Body of pancreas (tissue), 4 donors: Measurements from ENCODE around the gene DMXL1. TPM values are rescaled to one million over a fixed set of nuclear protein-coding genes. Genes with fewer than 3 reads are reported as not detected.

ENCODE experiments used
- ATAC-seq: fragments of 150-250 bp; one replicate; pipeline ENCODE4 v1.9.1; 2016
- DNase-seq, 4 donors: peaks; one replicate each; pipeline ENCODE4 v3.0.0-alpha.2; 2019
- H3K27ac ChIP-seq, 4 donors: fragments of 200-600 bp; sonication (generic); 1 replicate in 3 of 4; 2 replicates in 1 of 4; pipeline versions ENCODE4 v1.5.1 to v1.6.1; 2016 to 2019; ENCODE audit warnings: mild to moderate bottlenecking in 1 of 4, mixed read lengths in 1 of 4, moderate library complexity in 1 of 4
- H3K27me3 ChIP-seq, 2 donors: fragments of 200-600 bp; sonication (generic); one replicate each; pipeline ENCODE4 v1.6.0; 2016; ENCODE audit warnings: mild to moderate bottlenecking in 1 of 2
- H3K36me3 ChIP-seq, 2 donors: fragments of 200-600 bp; sonication (generic); replicated peaks in 1 of 2; 2 replicates each; pipeline ENCODE4 v1.5.1; 2016; ENCODE audit warnings: low read depth in 2 of 2; ENCODE audit not compliant: insufficient read depth in 1 of 2
- H3K4me1 ChIP-seq: fragments of 200-600 bp; sonication (generic); one replicate; pipeline ENCODE4 v1.6.0; 2016
- H3K4me3 ChIP-seq, 2 donors: fragments of 200-600 bp; sonication (generic); 1 replicate in 1 of 2; 2 replicates in 1 of 2; pipeline ENCODE4 v1.5.1; 2016 to 2019
- H3K9me3 ChIP-seq, 3 donors: fragments of 200-600 bp; sonication (generic); 1 replicate in 2 of 3; 2 replicates in 1 of 3; pipeline ENCODE4 v1.5.1; 2016
- POLR2A ChIP-seq, 3 donors: fragments of 450-650 bp; IDR thresholded peaks; one replicate each; pipeline ENCODE4 v1.6.1; 2016; ENCODE audit warnings: antibody characterized with exemption in 3 of 3, mild to moderate bottlenecking in 2 of 3
- WGBS, 2 donors: methylation state at CpG; one replicate each; pipeline ENCODE4 v1.1.5; 2017; 5-methylcytosine and 5-hydroxymethylcytosine counted together
- intact Hi-C: fragments of 100-400 bp; cut with DNase I; formaldehyde crosslinking; loops from one replicate; pipeline ENCODE4 v1.15.1; 2023
- total RNA-seq, 2 donors: library from RNA; depleted of rRNA; stranded (reverse); fragments of >200 nt; gene quantifications; one replicate each; pipeline ENCODE4 v1.1.0, GENCODE V29; 2016
- TF ChIP-seq, protein P1 (sequence below), 7 experiments: fragments of 450-650 bp in 4 of 7; fragments of 200-600 bp in 3 of 7; sonication (generic) in 3 of 7; IDR thresholded peaks; one replicate each; pipeline ENCODE4 v1.5.1; 2016 to 2019; ENCODE audit warnings: antibody characterized with exemption in 7 of 7

DMXL1 gene
- total RNA-seq, 2 donors from 2014 or later, result 40.0 to 64.9 TPM

DNA sequence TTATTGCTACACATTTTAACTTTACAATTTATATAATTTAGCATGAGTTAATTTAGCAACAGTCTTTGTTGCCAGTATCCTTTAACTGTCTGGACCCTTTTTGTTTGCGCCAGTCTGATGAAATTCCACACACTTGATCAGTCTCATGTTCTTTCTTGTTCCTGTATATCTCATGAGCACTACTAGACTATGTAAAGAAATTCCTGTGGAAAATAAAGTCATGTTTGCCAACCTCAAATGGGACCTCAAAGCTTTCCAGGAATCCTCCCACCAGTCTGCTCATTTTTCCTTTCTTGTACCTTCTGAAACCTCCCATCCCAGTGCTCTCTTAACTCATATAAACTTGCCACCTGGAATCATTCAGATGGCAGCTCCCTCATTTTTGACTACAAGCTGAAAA is 8.0 kb downstream of the DMXL1 start:
- H3K27ac ChIP-seq, result no peak overlapping the region
- no peak overlapping the region for H3K4me3 ChIP-seq
- H3K36me3 ChIP-seq, result no peaks in the 10 kb centered on the region
- H3K4me1 ChIP-seq, result peaks cover 56% of the 10 kb centered on the region
- TF ChIP-seq POLR2A (IDR thresholded peaks at IDR 0.05), result no peak
- TF ChIP-seq, protein P1, sequence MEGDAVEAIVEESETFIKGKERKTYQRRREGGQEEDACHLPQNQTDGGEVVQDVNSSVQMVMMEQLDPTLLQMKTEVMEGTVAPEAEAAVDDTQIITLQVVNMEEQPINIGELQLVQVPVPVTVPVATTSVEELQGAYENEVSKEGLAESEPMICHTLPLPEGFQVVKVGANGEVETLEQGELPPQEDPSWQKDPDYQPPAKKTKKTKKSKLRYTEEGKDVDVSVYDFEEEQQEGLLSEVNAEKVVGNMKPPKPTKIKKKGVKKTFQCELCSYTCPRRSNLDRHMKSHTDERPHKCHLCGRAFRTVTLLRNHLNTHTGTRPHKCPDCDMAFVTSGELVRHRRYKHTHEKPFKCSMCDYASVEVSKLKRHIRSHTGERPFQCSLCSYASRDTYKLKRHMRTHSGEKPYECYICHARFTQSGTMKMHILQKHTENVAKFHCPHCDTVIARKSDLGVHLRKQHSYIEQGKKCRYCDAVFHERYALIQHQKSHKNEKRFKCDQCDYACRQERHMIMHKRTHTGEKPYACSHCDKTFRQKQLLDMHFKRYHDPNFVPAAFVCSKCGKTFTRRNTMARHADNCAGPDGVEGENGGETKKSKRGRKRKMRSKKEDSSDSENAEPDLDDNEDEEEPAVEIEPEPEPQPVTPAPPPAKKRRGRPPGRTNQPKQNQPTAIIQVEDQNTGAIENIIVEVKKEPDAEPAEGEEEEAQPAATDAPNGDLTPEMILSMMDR (IDR thresholded peaks at IDR 0.05), result no peak
- H3K27me3 ChIP-seq, result no peaks in the 10 kb centered on the region
- WGBS, 2 donors, result 84 to 94% methylated on average over 1 of the region's 1 CpG
- H3K9me3 ChIP-seq, result no peaks in the 10 kb centered on the region
- no peak for ATAC-seq
- intact Hi-C loops, result no loop called here
- DNase-seq, result no peak

DNA sequence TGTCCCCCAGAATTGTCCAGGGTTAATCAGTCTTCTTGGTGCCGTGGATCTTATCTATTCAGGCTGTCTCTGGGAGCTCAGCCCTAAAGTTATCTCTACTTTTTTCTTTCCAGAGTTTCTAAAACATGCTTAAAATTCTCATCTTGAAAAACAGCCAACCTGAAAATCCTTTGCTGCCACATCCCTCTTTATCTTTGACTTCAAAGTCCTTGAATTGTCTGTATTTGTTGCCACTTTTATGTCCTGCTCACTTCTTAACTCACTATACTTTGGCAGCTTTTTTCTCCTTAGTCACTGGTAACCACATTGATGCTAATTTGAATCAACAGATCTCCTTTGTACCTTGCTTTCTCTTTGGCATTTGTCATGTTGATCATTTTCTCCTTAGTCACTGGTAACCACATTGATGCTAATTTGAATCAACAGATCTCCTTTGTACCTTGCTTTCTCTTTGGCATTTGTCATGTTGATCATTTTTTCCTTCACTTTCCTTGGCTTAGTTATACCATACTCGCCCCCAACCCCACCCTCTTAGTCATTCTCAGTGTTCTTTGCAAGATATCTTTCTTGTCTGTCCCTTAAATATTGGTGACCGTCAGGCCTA is 8.5 kb downstream of the DMXL1 start:
- Histone ChIP-seq H3K9me3 (no peaks in the 10 kb centered on the region), H3K4me3 (no peak overlapping the region), H3K27me3 (no peaks in the 10 kb centered on the region), H3K4me1 (peaks cover 51% of the 10 kb centered on the region), H3K36me3 (no peaks in the 10 kb centered on the region), H3K27ac (no peak overlapping the region)
- DNase-seq (no peak), ATAC-seq (no peak)
- intact Hi-C loops, result no loop called here
- TF ChIP-seq, protein P1 (IDR thresholded peaks at IDR 0.05), result no peak
- no peak for TF ChIP-seq POLR2A (IDR thresholded peaks at IDR 0.05)
- 58 to 60% methylated on average over 3 of the region's 3 CpGs for WGBS, 2 donors

DNA sequence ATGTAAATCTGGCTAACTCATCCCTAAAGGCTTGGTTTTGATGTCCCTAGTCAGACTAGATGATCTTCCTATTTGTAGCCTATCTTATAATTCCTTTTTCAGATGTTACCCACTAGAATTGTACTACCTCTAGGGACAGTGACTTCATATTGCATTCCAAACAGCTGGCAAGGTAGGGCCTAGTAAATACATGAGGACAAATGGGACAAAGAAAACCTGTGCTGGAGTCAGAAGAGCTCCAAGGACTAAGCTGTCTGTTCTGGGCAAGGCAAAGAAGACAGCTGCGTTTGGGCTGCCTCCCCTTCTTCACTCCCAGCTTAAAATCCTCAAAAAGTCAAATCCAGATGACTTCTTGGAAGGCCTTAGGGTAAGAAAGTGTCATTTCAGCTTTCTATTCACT is 10.0 kb downstream of the DMXL1 start:
- no peaks in the 10 kb centered on the region for H3K36me3 ChIP-seq
- ATAC-seq (no peak), DNase-seq (no peak)
- WGBS, 2 donors, result 55 to 68% methylated on average over 1 of the region's 1 CpG
- no peak overlapping the region for H3K4me3 ChIP-seq
- peaks cover 45% of the 10 kb centered on the region for H3K4me1 ChIP-seq
- H3K9me3 ChIP-seq, result no peaks in the 10 kb centered on the region
- intact Hi-C loops, result no loop called here
- no peak overlapping the region for H3K27ac ChIP-seq
- no peak for TF ChIP-seq POLR2A (IDR thresholded peaks at IDR 0.05)
- TF ChIP-seq, protein P1 (IDR thresholded peaks at IDR 0.05), result no peak
- H3K27me3 ChIP-seq, result no peaks in the 10 kb centered on the region

DNA sequence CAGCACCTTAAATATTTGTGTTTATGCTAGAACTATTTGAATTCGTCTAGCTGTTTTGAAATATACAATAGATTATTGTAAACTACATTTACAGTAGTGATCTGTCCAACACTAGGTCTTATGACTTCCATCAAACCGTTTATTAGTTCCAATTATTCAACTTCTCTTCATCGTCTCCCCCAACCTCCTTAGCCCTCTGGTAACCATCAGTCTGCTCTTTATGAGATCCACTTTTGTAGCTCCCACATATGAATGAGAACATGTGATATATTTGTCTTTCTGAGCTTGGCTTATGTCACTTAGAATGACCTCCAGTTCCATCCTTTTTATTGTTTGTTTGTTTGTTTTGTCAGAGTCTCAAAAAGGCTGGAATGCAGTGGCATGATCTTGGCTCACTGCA is 11.8 kb downstream of the DMXL1 start:
- H3K36me3 ChIP-seq, result no peaks in the 10 kb centered on the region
- intact Hi-C loops, result no loop called here
- peaks cover 39% of the 10 kb centered on the region for H3K4me1 ChIP-seq
- H3K27me3 ChIP-seq, result no peaks in the 10 kb centered on the region
- no peak overlapping the region for H3K4me3 ChIP-seq
- WGBS, 2 donors, result 64 to 77% methylated on average over 3 of the region's 3 CpGs
- no peak for ATAC-seq
- no peaks in the 10 kb centered on the region for H3K9me3 ChIP-seq
- no peak overlapping the region for H3K27ac ChIP-seq
- TF ChIP-seq, protein P1 (IDR thresholded peaks at IDR 0.05), result no peak
- TF ChIP-seq POLR2A (IDR thresholded peaks at IDR 0.05), result no peak
- DNase-seq, result no peak

DNA sequence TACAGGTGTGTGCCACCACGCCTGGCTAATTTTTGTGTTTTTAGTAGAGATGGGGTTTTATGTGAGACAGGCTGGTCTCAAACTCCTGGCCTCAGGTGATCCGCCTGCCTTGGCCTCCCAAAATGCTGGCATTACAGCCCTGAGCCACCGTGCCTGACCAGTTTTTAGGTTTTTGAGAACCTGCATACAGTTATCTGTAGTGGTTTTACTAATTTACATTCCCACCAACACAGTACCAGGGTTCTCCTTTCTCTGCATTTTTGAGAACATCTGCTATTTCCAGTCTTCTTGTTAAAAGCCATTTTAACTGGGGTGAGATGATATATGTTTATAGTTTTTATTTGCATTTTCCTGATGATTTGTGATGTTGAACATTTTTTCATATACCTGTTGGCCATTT is 12.8 kb downstream of the DMXL1 start:
- H3K4me1 ChIP-seq, result peaks cover 41% of the 10 kb centered on the region
- intact Hi-C loops, result no loop called here
- no peaks in the 10 kb centered on the region for H3K9me3 ChIP-seq
- no peak overlapping the region for H3K27ac ChIP-seq
- ATAC-seq (no peak), DNase-seq (no peak)
- H3K36me3 ChIP-seq, result no peaks in the 10 kb centered on the region
- WGBS, 2 donors, result 89 to 97% methylated on average over 3 of the region's 3 CpGs
- H3K4me3 ChIP-seq, result no peak overlapping the region
- H3K27me3 ChIP-seq, result no peaks in the 10 kb centered on the region
- TF ChIP-seq POLR2A (IDR thresholded peaks at IDR 0.05), result no peak
- TF ChIP-seq, protein P1 (IDR thresholded peaks at IDR 0.05), result no peak
